Activated naive CD8-positive, alpha-beta T cell treated with anti-CD3 and anti-CD28 coated beads for 36 hours (primary cell): Measurements from ENCODE around the gene BCL10. TPM values are rescaled to one million over a fixed set of nuclear protein-coding genes. Genes with fewer than 3 reads are reported as not detected.
"Not testable (repeated sequence)": the region's sequence is repeated elsewhere in the genome, so short reads cannot be mapped to it uniquely, and the experiment has no call there.

ENCODE experiments used
- DNase-seq: peaks from one replicate; pipeline ENCODE4 v3.0.0; 2021
- H3K27ac Mint-ChIP-seq: one replicate; pipeline ENCODE4 v1.8.0; 2022; ENCODE audit warnings: mild to moderate bottlenecking, moderate library complexity, mixed read lengths
- H3K27me3 Mint-ChIP-seq: one replicate; pipeline ENCODE4 v1.8.0; 2022; ENCODE audit warnings: mild to moderate bottlenecking, mixed read lengths
- H3K36me3 Mint-ChIP-seq: one replicate; pipeline ENCODE4 v1.8.0; 2021; ENCODE audit warnings: mild to moderate bottlenecking, mixed read lengths
- H3K4me1 Mint-ChIP-seq: one replicate; pipeline ENCODE4 v1.8.0; 2021; ENCODE audit warnings: mixed read lengths
- H3K4me3 Mint-ChIP-seq: one replicate; pipeline ENCODE4 v1.8.0; 2022; ENCODE audit warnings: mild to moderate bottlenecking, moderate library complexity, mixed read lengths
- H3K9me3 Mint-ChIP-seq: one replicate; pipeline ENCODE4 v1.8.0; 2022; ENCODE audit warnings: mixed read lengths
- total RNA-seq, 2 experiments: library from RNA; stranded (reverse); gene quantifications; one replicate each; pipeline ENCODE4 v1.2.3, GENCODE V29; 2021

The BCL10 gene
- total RNA-seq, 2 experiments from 2014 or later = 27.5 to 29.0 TPM

DNA sequence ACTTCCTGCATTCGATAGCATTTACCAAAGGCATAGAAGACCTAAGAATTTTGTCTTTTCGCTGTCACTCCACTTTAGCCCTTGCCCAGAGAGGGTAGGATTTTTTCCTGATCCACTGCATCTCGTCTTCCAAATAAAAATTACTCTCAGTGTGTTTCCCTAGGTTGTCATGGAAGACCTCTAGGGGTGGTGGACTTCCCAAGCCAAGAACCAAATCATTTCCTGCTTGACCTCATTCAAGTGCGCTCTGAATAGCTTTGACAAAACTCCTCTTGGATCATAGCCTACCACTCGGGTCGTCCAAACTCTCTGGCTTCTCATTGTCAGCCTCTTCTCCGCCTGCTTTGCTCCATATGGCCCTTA is 16.5 kb downstream of the BCL10 start:
- H3K9me3 Mint-ChIP-seq = peaks cover 4% of the 10 kb centered on the region
- peak overlapping the region; percentile 95 for H3K4me3 Mint-ChIP-seq
- peaks cover 30% of the 10 kb centered on the region for H3K4me1 Mint-ChIP-seq
- H3K36me3 Mint-ChIP-seq = peaks cover 42% of the 10 kb centered on the region
- H3K27me3 Mint-ChIP-seq = no peaks in the 10 kb centered on the region
- no peak overlapping the region for H3K27ac Mint-ChIP-seq
- no peak for DNase-seq

DNA sequence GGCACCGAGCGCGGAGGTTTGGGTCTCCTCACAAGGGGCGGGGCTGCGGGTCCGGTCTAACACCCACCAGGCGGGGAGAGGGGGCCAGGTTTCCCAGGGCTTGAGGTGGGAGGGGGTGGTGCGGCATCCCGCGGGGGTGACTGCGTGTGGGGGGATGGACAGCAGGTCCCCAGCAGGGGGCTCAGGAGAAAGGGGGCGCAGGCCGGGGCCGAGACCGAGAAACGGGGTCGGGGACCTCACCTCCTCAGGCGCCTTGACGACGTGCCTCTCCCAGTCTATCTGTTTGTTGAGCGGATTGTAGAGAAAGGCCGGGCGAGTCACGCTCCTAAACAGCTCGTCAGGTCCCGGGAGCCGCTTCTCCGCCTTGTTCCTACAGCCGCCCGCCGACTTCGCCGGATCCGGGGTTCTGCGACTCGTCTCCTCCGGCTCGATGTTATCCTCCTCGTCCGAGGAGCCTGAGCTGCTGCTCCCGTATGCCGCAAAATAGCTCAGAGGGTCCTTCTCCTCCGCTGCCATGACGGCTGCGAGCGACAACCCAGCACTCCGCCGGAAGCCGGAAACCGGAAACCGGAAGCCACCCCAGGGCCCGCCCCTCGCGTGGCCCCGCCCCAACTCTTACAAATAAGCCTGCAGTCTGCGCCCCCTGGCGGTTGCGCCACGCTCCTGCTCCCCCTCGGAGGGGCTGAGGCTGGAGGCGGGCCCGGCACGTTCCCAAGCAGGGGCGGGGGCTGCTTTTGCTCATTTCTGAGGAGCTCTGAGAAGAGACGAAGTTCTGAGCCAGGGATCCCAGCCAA is 17.1 kb downstream of the BCL10 start, which contains the start of gene C1orf52:
C1orf52 (minus strand) TSS at position 545 of the 794 bp plus-strand sequence; CDS start at position 516, 29 bp downstream.
- peak within 1 kb of the TSS; percentile 95 for H3K4me3 Mint-ChIP-seq
- peaks cover 4% of the 10 kb centered on the region for H3K9me3 Mint-ChIP-seq
- DNase-seq = peak; percentile 92
- H3K4me1 Mint-ChIP-seq = peaks cover 29% of the 10 kb centered on the region
- peaks cover 40% of the 10 kb centered on the region for H3K36me3 Mint-ChIP-seq
- peak within 1 kb of the TSS; percentile 94 for H3K27ac Mint-ChIP-seq
- no peaks in the 10 kb centered on the region for H3K27me3 Mint-ChIP-seq

DNA sequence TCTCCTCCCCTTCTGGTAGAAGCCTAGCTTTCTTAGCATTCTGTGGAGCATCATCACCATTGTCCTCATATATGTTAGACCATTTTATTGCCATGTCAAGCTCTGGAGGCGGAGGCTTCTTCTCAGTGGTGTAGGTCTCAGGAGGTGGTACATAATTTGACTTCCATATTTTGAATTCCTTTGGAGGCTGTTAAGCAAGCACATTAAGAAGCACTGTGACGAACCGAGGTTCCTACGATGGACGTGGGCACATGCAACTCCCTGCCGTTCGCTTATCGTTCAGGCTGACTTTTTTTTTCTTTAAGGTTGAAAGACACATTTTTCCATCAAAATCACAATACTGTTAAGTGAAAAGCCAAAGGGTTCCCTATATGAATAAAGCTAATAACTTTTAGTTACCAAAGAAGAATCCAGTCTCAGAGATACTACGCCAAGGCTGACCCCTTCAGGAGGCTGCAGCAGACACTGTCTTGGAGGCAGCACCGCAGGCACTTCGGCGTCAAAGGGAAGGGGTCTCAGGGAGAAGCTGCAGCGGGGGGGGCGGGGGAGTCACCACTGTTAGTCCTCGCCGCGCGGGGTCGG is 17.8 kb downstream of the BCL10 start:
- DNase-seq = no peak
- Mint-ChIP-seq H3K4me3 (peak overlapping the region; percentile 95), H3K27ac (peak overlapping the region; percentile 94), H3K9me3 (peaks cover 4% of the 10 kb centered on the region), H3K4me1 (peaks cover 30% of the 10 kb centered on the region), H3K36me3 (peaks cover 34% of the 10 kb centered on the region), H3K27me3 (no peaks in the 10 kb centered on the region)

DNA sequence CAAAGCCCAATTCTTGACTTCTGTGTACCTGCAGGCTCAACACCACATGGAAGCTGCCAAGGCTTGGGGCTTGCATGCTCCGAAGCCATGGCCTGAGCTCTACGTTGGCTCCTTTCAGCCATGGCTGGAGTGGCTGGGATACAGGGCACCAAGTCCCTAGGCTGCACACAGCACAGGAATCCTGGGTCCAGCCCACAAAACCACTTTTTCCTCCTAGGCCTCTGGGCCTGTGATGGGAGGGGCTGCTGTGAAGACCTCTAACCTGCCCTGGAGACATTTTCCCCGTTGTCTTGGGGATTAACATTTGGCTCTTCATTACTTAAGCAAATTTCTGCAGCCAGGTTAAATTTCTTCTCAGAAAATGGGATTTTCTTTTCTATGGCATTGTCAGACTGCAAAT is 27.4 kb downstream of the BCL10 start:
- not testable (repeated sequence) for H3K27me3 Mint-ChIP-seq, H3K9me3 Mint-ChIP-seq, H3K27ac Mint-ChIP-seq

DNA sequence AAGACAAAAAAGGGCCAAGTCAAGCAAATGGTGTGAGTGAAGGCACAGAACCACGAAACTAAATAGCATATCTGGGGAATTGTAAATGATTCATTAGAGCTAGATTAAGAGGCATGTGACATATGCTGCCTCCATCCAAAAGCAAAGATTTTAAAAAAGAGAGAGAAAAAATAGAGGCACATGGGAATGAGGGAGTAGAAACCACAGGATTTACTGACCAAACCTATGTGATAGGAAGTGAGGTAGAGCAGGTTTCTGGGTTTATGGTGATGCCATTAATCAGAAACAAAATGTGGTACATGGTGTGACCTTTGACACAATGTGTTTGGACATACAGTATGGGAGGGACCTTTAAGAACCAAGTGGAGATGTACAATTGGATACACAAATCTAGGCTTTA is 30.5 kb downstream of the BCL10 start:
- DNase-seq = no peak

More for the DNA sequence above, 27.4 kb downstream of the BCL10 start:
- peaks cover 27% of the 10 kb centered on the region for H3K36me3 Mint-ChIP-seq
- not testable (repeated sequence) for H3K4me3 Mint-ChIP-seq, DNase-seq
- H3K4me1 Mint-ChIP-seq = peaks cover 24% of the 10 kb centered on the region

DNA sequence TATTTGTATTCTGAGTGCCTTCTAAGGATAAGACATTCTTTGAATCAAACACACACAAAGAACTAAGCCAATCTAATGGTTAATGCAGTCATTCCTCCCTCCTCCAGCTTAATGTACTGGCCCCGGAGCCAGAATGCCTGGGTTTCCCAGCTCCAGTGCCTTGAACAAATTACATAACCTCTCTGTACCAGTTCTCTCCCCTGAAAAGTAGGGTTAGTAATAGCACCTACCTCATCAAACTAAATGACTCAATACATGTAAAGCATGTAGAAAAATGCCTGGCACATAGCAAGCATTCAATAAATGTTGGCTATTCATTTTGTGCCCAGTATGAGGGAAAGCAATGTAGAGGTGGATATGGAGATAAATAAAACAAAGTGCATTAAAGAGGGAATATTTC is 31.0 kb downstream of the BCL10 start:
- no peak for DNase-seq
- Mint-ChIP-seq H3K4me3 (no peak overlapping the region), H3K27ac (no peak overlapping the region), H3K36me3 (peaks cover 12% of the 10 kb centered on the region), H3K4me1 (peaks cover 17% of the 10 kb centered on the region), H3K9me3 (peaks cover 7% of the 10 kb centered on the region), H3K27me3 (no peaks in the 10 kb centered on the region)

More for the DNA sequence above, 30.5 kb downstream of the BCL10 start:
- Mint-ChIP-seq H3K27ac (no peak overlapping the region), H3K4me1 (peaks cover 14% of the 10 kb centered on the region), H3K4me3 (no peak overlapping the region), H3K9me3 (peaks cover 7% of the 10 kb centered on the region), H3K36me3 (peaks cover 16% of the 10 kb centered on the region), H3K27me3 (no peaks in the 10 kb centered on the region)

DNA sequence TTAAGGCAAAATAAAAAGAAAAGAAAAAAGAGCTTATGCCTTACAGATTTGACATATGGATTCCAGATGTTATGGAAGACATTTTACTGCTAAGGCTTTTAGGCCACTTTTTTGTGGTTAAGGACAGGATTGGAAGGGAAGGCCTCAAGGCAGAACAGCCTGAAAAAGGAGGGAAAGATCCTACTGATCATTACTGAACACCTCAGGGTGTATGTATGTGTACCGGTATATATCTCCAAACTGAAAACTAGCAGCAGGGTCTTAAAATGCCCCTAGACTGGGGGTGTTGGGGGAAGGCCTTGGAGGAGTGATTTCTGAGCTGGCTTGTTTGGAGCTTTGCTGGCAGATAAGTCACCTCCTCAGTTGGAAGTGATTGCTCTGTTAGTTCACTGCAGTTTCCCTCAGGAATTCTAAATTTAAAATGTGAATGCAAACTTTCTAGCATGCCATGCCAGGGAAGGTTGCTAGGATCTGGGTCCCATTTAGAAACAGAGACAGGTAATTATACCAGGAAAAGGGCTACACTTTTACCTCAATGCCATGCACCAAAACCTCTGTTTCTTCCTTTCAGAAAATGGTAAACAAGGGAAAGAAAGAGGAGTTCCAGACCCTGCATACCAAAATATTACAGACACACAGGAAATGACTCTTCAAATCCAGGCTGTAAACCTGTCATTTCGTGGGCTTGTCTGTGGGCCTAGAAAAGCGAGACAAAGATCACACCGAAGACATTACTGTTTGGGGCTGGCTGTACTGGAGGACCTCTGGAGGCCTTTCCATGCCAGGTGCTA is 32.0 kb downstream of the BCL10 start:
- Mint-ChIP-seq H3K36me3 (peaks cover 2% of the 10 kb centered on the region), H3K4me1 (peaks cover 11% of the 10 kb centered on the region), H3K4me3 (no peak overlapping the region), H3K27me3 (no peaks in the 10 kb centered on the region), H3K27ac (no peak overlapping the region), H3K9me3 (peaks cover 4% of the 10 kb centered on the region)
- DNase-seq = no peak

DNA sequence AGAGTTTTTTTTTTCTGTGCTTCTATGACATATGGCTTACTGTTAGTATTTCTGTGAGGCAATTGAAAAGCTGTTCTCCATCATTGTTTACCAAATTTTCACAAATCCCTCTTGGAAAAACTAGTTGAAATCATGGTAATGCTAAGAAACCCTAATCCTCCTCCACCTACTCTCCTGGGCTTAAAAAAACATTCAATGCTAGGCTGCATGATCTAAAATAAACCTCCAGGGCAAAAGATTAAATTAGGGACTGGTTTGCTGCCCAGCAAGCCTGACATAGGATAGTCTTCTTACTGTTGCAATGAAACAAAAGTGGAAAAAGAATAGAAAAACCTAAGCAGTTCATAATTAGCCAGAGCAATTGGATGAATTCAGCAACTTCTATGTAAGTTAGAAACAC is 33.1 kb downstream of the BCL10 start:
- Mint-ChIP-seq H3K27ac (no peak overlapping the region), H3K4me1 (peaks cover 11% of the 10 kb centered on the region), H3K27me3 (no peaks in the 10 kb centered on the region), H3K4me3 (no peak overlapping the region), H3K9me3 (peaks cover 1% of the 10 kb centered on the region), H3K36me3 (no peaks in the 10 kb centered on the region)
- no peak for DNase-seq

DNA sequence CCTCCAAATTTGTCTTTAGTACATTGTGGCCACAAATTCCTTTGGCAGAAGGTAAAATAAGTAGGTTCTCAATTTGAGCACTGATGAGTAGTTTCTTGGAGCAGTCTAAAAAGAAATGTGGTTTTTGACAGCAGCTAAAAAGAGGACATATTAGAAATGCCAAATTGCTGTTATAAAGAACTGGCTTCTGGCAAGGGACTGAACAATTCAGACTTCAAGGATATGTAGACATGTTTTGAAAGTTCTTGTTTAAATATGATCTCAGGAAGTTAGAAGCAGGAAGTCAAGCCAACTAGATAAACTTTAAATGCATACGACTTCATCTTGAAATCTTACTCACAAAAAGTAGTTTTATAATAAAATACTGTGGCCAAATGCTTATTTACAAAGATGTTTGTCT is 35.8 kb downstream of the BCL10 start:
- H3K9me3 Mint-ChIP-seq = peaks cover 1% of the 10 kb centered on the region
- peaks cover 11% of the 10 kb centered on the region for H3K4me1 Mint-ChIP-seq
- DNase-seq = no peak
- no peak overlapping the region for H3K4me3 Mint-ChIP-seq
- peaks cover 4% of the 10 kb centered on the region for H3K27me3 Mint-ChIP-seq
- H3K36me3 Mint-ChIP-seq = no peaks in the 10 kb centered on the region
- no peak overlapping the region for H3K27ac Mint-ChIP-seq

DNA sequence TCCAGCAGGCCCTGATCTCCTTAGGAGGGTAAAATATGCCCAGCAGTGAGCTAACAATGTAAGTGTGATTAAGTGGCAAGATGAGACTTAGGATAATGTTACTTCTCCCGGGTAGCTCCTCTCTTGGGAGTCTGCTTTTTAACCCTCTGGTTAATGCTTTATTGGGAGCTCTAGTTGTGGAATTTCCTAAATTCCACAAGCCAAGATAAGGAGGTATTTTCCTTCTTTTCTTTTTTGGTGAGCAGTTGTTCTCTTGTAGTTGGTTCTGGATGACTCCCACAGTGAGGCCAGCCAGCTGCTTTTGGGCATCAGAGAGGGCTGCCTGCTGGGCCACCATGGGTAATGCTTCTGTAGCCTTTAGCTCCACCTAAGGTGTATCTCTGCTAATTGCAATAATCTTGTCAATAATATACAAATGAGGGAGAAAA is 36.2 kb downstream of the BCL10 start:
- Mint-ChIP-seq H3K4me3 (no peak overlapping the region), H3K9me3 (peaks cover 1% of the 10 kb centered on the region), H3K27ac (no peak overlapping the region), H3K36me3 (no peaks in the 10 kb centered on the region), H3K27me3 (peaks cover 4% of the 10 kb centered on the region), H3K4me1 (peaks cover 11% of the 10 kb centered on the region)
- no peak for DNase-seq

DNA sequence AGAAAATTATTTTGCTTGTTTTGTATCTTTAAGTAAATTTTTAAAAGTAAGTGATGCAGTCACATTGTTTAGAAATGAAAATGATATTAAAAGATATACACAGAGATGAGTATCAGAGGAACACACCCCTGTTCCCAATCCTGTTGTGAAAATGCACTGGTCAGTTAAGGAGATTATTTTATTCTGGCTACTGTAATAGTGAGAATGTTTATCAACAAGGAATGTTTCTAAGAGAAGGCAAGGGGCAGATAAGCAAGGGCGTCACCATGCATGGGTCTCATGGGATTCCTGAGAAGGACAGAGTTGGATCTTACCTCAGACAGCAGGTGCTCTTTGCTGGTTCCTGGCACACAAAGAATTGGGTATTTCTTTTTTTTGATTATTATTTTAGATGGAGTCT is 38.8 kb downstream of the BCL10 start:
- no peaks in the 10 kb centered on the region for H3K36me3 Mint-ChIP-seq

DNA sequence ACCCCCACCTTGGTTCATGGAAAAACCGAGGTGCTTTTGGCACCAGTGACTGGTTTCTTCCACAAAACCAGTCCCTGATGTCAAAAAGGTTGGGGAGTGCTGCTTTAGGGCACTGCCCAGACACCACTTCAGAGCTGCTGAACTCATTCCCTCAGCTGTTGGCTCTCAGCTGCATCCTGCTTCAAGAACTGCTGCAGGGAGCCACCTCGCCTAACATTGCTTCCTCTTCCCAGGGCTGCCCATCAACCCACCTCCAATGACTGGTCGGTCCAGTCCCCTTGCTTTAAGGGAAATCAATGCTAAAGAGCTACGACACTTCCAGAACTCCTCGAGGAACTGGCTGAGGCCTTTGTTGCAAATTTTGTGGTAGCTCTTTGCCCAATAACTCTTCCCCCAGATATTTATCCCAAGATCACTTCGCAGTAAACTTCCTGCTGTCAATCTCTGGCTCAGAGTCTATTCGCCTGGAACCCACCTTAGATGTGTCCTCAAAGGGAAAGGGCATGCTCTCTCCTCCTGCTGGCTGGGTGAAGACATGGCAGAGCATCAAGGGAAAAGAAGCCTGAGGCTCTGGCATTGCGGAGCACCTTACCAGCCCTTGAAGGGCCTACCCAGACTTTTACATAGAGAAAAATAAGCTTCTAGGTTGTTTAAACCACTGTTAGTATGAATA is 46.0 kb downstream of the BCL10 start:
- Mint-ChIP-seq H3K36me3 (no peaks in the 10 kb centered on the region), H3K27me3 (peaks cover 6% of the 10 kb centered on the region), H3K27ac (no peak overlapping the region), H3K4me3 (no peak overlapping the region), H3K4me1 (no peaks in the 10 kb centered on the region), H3K9me3 (no peaks in the 10 kb centered on the region)
- DNase-seq = no peak

More for the DNA sequence above, 38.8 kb downstream of the BCL10 start:
- Mint-ChIP-seq H3K27me3 (peaks cover 10% of the 10 kb centered on the region), H3K9me3 (peaks cover 1% of the 10 kb centered on the region), H3K4me3 (no peak overlapping the region), H3K27ac (no peak overlapping the region), H3K4me1 (peaks cover 8% of the 10 kb centered on the region)
- DNase-seq = no peak

DNA sequence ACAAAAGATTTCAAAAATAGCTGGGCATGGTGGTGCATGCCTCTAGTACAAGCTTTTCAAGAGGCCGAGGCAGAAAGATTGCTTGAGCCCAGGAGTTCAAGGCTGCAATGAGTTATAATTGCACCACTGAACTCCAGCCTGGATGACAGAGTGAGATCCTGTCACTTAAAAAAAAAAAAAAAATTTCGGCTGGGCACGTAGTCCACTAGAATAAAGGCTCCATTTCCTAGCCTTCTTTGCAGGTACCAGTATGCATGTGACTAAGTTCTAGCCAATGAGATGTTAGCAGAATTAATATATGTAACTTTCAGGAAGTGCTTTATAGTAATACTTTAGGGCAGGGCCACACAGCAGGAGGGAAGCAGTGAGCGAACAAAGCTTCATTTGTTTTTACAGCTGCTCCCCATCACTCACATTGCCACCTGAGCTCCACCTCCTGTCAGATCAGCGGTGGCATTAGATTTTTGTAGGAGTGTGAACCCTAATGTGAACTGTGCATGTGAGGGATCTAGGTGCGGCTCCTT is 46.8 kb downstream of the BCL10 start:
- Mint-ChIP-seq H3K27me3 (peaks cover 6% of the 10 kb centered on the region), H3K9me3 (no peaks in the 10 kb centered on the region)

DNA sequence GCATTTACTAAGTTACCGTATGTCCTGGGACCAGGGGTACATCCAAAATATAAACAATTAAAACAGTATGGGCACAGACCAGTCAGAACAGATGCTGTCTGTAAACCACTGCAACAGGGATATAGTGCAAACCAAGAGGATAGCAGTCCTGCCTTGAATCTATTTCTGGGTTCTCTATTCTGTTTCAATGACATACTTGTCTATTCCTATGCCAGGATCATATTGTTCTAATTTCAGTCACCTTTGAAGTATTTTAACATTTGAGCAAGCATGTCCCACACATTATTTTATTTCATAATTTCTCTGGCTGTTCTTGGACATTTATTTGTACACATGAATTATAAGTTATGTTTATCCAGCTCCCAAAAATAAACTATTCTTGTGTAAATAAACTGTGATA is 47.5 kb downstream of the BCL10 start:
- Mint-ChIP-seq H3K4me1 (no peaks in the 10 kb centered on the region), H3K9me3 (no peaks in the 10 kb centered on the region), H3K36me3 (no peaks in the 10 kb centered on the region), H3K27me3 (peaks cover 3% of the 10 kb centered on the region), H3K27ac (no peak overlapping the region), H3K4me3 (no peak overlapping the region)
- DNase-seq = no peak

More for the DNA sequence above, 46.8 kb downstream of the BCL10 start:
- no peak overlapping the region for H3K4me3 Mint-ChIP-seq
- no peak overlapping the region for H3K27ac Mint-ChIP-seq
- H3K36me3 Mint-ChIP-seq = no peaks in the 10 kb centered on the region
- no peak for DNase-seq
- H3K4me1 Mint-ChIP-seq = no peaks in the 10 kb centered on the region
